Measurements from ENCODE around the gene CNGA1.

GRCh38 chr4:47930971-47931804 is 85.3 kb downstream of the CNGA1 start:
- no peak for TF ChIP-seq CTCF (IDR thresholded peaks at IDR 0.05)
- TF ChIP-seq POLR2A (IDR thresholded peaks at IDR 0.05), result no peak

All from heart left ventricle (tissue), 13 donors.